OCI-LY7 (cell line): ENCODE results near the gene HDAC9. TPM values are rescaled to one million over a fixed set of nuclear protein-coding genes. Genes with fewer than 3 reads are reported as not detected.

Source experiments
- BruUV-seq: library from RNA; stranded (reverse); fragments of 400-500 nt; replicated peaks from 2 replicates; lab custom pipeline; 2021; lab: Mats Ljungman, UMichigan
- CTCF ChIA-PET: fragments of 300-600 bp; sonication (Branson Sonifier 250); formaldehyde crosslinking; loops from one replicate; lab custom pipeline; 2022; ENCODE audit warnings: antibody characterized with exemption; ENCODE audit not compliant: unreplicated experiment; lab: Charles Lee
- POLR2A ChIA-PET: fragments of 300-600 bp; sonication (Branson Sonifier 250); formaldehyde crosslinking; loops from one replicate; lab custom pipeline; 2022; ENCODE audit warnings: antibody characterized with exemption; lab: Charles Lee
- DNase-seq: peaks from one replicate; pipeline ENCODE4 v3.0.0-alpha.2; 2015; ENCODE audit warnings: low spot score
- H2AFZ ChIP-seq: fragments of 200-600 bp; sonication (generic), shearing (Covaris generic); 2 replicates; pipeline ENCODE4 v1.6.1; 2014; ENCODE audit warnings: mild to moderate bottlenecking, antibody characterized with exemption, low read length, moderate library complexity
- H3K27ac ChIP-seq: fragments of 200-600 bp; sonication (generic); 2 replicates; pipeline ENCODE4 v1.5.1; 2014; ENCODE audit warnings: mixed run types, low read depth, mild to moderate bottlenecking, moderate library complexity, low read length, inconsistent platforms; ENCODE audit not compliant: poor library complexity, severe bottlenecking
- H3K36me3 ChIP-seq: fragments of 200-600 bp; sonication (generic); 2 replicates; pipeline ENCODE4 v1.6.1; 2014; ENCODE audit warnings: mild to moderate bottlenecking, antibody characterized with exemption, low read length, moderate library complexity, mixed read lengths; ENCODE audit not compliant: insufficient read depth
- H3K4me1 ChIP-seq: fragments of 200-600 bp; sonication (generic); 2 replicates; pipeline ENCODE4 v1.5.1; 2014; ENCODE audit warnings: mild to moderate bottlenecking, low read length; ENCODE audit not compliant: insufficient read depth, poor library complexity, severe bottlenecking
- H3K4me2 ChIP-seq: fragments of 200-600 bp; sonication (generic); 2 replicates; pipeline ENCODE4 v1.6.1; 2014; ENCODE audit warnings: mild to moderate bottlenecking, low read length
- H3K4me3 ChIP-seq: fragments of 200-600 bp; sonication (generic); 2 replicates; pipeline ENCODE4 v1.5.1; 2014; ENCODE audit warnings: mild to moderate bottlenecking, low read depth, low read length; ENCODE audit not compliant: poor library complexity, severe bottlenecking
- H3K79me2 ChIP-seq: fragments of 200-600 bp; sonication (generic); 2 replicates; pipeline ENCODE4 v1.6.1; 2016; ENCODE audit warnings: low read depth, mild to moderate bottlenecking, low read length, moderate library complexity, mixed read lengths; ENCODE audit not compliant: insufficient read depth
- H3K9me2 ChIP-seq: fragments of 200-600 bp; sonication (generic); 2 replicates; pipeline ENCODE4 v1.6.1; 2016; ENCODE audit warnings: mild to moderate bottlenecking, low read length, mixed read lengths; ENCODE audit not compliant: insufficient read depth
- H3K9me3 ChIP-seq: fragments of 200-600 bp; sonication (generic); 2 replicates; pipeline ENCODE4 v1.6.1; 2014; ENCODE audit warnings: mild to moderate bottlenecking, mixed run types, low read length, mixed read lengths
- H4K20me1 ChIP-seq: fragments of 200-600 bp; sonication (generic); 2 replicates; pipeline ENCODE4 v1.6.1; 2014; ENCODE audit warnings: mild to moderate bottlenecking, antibody characterized with exemption, low read length, moderate library complexity, mixed read lengths; ENCODE audit not compliant: insufficient read depth
- CTCF ChIP-seq: fragments of 200-600 bp; sonication (generic); conservative IDR thresholded peaks from 2 replicates; pipeline ENCODE4 v1.5.1; 2014; ENCODE audit warnings: mild to moderate bottlenecking, antibody characterized with exemption, low read length, moderate library complexity, mixed read lengths
- EZH2phosphoT487 ChIP-seq: fragments of 200-600 bp; sonication (generic); IDR thresholded peaks from 2 replicates; pipeline ENCODE4 v1.6.1; 2018; ENCODE audit warnings: low read depth, borderline replicate concordance, mild to moderate bottlenecking, mixed run types, antibody characterized with exemption, low read length, moderate library complexity, mixed read lengths
- intact Hi-C: fragments of 100-400 bp; cut with micrococcal nuclease; formaldehyde crosslinking; loops from one replicate; pipeline ENCODE4 v1.10.0; 2022; ENCODE audit not compliant: unreplicated experiment
- total RNA-seq, 2 experiments: library from RNA; depleted of rRNA in 1 of 2; stranded (reverse); fragments of >200 nt in 1 of 2; shearing (Covaris generic) in 1 of 2; gene quantifications; 2 replicates each; pipeline ENCODE4 v1.2.3, GENCODE V29; 2014 to 2022

Gene HDAC9
- total RNA-seq, 2 experiments from 2014 or later: 58.8 to 91.7 TPM

- ChIA-PET POLR2A (interaction anchor here (1.3 to 1.8 kb wide), 2 partner anchors 11 kb away, joined by 4 to 6 read pairs; no protein-coding TSS in a partner anchor), CTCF (no interaction called here)
- Histone ChIP-seq H3K9me3 (no peaks in the 10 kb centered on the region), H3K4me3 (no peak overlapping the region), H4K20me1 (no peaks in the 10 kb centered on the region), H3K79me2 (peaks cover 70% of the 10 kb centered on the region), H3K27ac (no peak overlapping the region), H3K36me3 (peaks cover 29% of the 10 kb centered on the region), H2AFZ (no peak overlapping the region), H3K9me2 (no peaks in the 10 kb centered on the region), H3K4me1 (peaks cover 36% of the 10 kb centered on the region), H3K4me2 (no peak overlapping the region)
- no TSS peak for BruUV-seq
- TF ChIP-seq CTCF (no peak), EZH2phosphoT487 (no peak)
- intact Hi-C loops: no loop called here
- DNase-seq: no peak
Observed at GRCh38 chr7:18541181-18541870, 45.8 kb downstream of the HDAC9 start.

- no peak for DNase-seq
- H3K9me3 ChIP-seq: no peaks in the 10 kb centered on the region
- peaks cover 32% of the 10 kb centered on the region for H3K36me3 ChIP-seq
- ChIA-PET POLR2A (interaction anchor here (0.8 to 3.3 kb wide), 9 partner anchors 9 to 45 kb away, joined by 3 to 23 read pairs (median 6); no protein-coding TSS in a partner anchor), CTCF (no interaction called here)
- no peak overlapping the region for H3K4me3 ChIP-seq
- intact Hi-C loops: no loop called here
- 0 out of 2 replicates have a peak overlapping the region, but pooled peaks have one; percentile 0 for H3K4me2 ChIP-seq
- H3K79me2 ChIP-seq: peaks cover 65% of the 10 kb centered on the region
- peaks cover 34% of the 10 kb centered on the region for H3K4me1 ChIP-seq
- H3K9me2 ChIP-seq: no peaks in the 10 kb centered on the region
- BruUV-seq: no TSS peak
- no peak overlapping the region for H3K27ac ChIP-seq
- no peaks in the 10 kb centered on the region for H4K20me1 ChIP-seq
- no peak overlapping the region for H2AFZ ChIP-seq
- TF ChIP-seq CTCF: no peak
- TF ChIP-seq EZH2phosphoT487: no peak
Observed at GRCh38 chr7:18541871-18542212, 46.3 kb downstream of the HDAC9 start.

- no peak for DNase-seq
- no peak overlapping the region for H3K4me3 ChIP-seq
- H3K36me3 ChIP-seq: peaks cover 41% of the 10 kb centered on the region
- no peaks in the 10 kb centered on the region for H4K20me1 ChIP-seq
- POLR2A ChIA-PET: interaction anchor here (0.6 to 2.0 kb wide), 4 partner anchors 9 to 25 kb away, joined by 3 to 8 read pairs (median 3); no protein-coding TSS in a partner anchor
- CTCF ChIA-PET: no interaction called here
- peaks cover 35% of the 10 kb centered on the region for H3K4me1 ChIP-seq
- BruUV-seq: no TSS peak
- H3K9me3 ChIP-seq: no peaks in the 10 kb centered on the region
- intact Hi-C loops: no loop called here
- H3K27ac ChIP-seq: no peak overlapping the region
- no peak overlapping the region for H2AFZ ChIP-seq
- TF ChIP-seq CTCF: no peak
- TF ChIP-seq EZH2phosphoT487: no peak
- peaks cover 27% of the 10 kb centered on the region; the same call in 1 of the 2 replicates for H3K79me2 ChIP-seq
- no peak overlapping the region for H3K4me2 ChIP-seq
- H3K9me2 ChIP-seq: no peaks in the 10 kb centered on the region
Observed at GRCh38 chr7:18546576-18546975, 51.0 kb downstream of the HDAC9 start.
